Activated CD4-positive, CD25-positive, alpha-beta regulatory T cell treated with anti-CD3 and anti-CD28 coated beads, Interleukin-2, amount 50 U/mL, for 72 hours (primary cell): Measurements from ENCODE around the gene ARL8B.
"Not testable (repeated sequence)": the region's sequence is repeated elsewhere in the genome, so short reads cannot be mapped to it uniquely, and the experiment has no call there.

ENCODE experiments used
- DNase-seq: peaks from one replicate; pipeline ENCODE4 v3.0.0; 2021

Gene ARL8B

DNA sequence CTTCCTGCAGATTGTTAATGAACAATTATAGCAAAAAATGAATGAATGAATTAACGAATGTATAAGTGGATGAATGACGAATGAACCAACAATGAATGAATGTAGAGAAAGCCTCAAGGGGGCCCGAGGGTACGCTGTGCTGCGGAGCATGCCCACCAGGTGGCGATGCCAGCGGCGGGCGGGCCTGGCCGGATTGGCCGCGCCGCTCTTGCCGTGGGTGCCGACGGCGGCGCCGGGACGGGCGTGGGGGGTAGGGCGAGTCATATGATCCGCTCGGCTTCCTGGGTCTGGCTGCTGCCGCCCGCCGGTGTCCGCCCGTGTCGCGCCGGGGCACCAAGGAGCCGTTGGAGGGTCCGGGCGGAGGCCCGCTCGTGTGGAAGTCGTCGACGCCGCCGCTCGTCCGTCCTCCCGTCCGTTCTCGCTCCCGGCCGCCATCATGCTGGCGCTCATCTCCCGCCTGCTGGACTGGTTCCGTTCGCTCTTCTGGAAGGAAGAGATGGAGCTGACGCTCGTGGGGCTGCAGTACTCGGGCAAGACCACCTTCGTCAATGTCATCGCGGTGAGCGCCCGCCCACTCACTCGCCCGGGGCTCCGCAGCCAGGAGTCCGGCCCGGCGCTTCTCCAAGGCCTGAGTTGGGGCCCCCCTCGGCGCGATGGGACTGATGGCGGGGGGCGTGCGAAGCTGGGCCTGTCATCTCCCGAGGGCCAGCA lies at the start of gene ARL8B:
Gene ARL8B (plus strand): TSS at position 263 of the 711 bp plus-strand sequence. CDS start 174 bp downstream, at position 437.
- DNase-seq, result peak; percentile 96

DNA sequence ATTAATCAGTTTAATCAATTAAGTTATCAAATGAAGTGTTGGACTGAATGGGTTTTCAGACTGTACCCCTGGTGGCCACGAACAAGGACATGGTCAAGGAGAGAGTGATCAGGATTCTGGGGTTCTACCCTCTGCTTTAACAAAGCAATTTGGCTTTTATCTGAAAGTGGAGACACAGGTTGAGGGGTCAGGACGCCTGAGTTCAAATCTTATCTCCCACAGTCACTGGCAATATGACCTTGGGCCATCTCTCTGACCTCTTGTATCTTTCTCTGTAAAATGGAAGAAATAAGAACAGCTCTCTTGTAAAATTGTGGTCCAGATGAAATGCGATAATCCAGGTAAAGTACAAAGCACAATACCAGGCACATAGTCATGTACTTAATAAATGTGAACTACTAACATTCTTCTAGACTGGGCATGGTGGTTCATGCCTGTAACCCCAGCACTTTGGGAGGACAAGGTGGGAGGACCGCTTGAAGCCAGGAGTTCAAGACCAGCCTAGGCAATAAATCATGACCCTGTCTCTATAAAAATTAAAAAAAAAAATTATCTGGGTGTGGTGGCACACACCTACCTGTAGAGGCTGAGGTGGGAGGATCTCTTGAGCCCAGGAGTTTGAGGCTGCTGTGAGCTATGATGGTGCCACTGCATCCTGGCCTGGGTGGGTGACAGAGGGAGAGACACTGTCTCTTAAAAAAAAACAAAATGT lies 48.6 kb upstream of the ARL8B start:
- no peak for DNase-seq

DNA sequence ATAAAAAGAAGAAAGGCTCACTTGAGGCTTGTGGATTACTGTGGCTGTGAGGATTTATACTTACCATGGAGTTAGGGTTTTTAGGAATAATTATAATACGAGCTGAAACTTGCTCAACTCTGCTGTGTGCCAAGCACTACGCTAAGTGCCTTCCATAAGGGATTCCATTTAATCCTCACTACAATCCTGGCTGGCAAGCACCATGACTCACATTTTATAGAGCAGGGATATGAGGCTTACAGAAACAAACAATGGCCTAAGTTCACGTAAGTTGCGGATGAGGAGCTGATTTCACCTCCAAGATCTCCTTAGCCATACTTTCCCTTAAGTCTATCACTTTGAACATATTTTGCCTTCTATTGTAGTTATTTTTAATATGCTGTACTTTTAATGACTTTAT lies 43.9 kb upstream of the ARL8B start:
- no peak for DNase-seq

DNA sequence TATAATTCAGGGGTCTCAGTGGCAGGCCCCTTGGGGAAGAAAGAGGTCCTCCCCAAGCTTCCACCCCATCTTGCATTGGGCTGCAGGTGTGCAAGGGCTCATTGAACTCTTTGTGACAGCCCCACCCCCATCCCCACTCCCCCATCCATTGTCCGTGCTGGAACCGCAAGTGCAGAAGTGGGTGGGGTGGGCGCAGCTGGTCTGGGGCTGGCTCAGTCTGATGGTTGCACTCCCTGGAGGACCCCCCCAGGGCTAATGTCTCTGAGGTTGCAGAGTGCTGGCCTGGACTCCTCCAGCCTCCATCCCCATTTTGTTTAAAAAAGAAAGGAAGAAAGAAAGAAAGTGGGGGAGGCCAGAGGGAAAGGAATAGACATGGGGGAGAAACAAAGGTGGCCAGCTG lies 42.3 kb upstream of the ARL8B start:
- no peak for DNase-seq

DNA sequence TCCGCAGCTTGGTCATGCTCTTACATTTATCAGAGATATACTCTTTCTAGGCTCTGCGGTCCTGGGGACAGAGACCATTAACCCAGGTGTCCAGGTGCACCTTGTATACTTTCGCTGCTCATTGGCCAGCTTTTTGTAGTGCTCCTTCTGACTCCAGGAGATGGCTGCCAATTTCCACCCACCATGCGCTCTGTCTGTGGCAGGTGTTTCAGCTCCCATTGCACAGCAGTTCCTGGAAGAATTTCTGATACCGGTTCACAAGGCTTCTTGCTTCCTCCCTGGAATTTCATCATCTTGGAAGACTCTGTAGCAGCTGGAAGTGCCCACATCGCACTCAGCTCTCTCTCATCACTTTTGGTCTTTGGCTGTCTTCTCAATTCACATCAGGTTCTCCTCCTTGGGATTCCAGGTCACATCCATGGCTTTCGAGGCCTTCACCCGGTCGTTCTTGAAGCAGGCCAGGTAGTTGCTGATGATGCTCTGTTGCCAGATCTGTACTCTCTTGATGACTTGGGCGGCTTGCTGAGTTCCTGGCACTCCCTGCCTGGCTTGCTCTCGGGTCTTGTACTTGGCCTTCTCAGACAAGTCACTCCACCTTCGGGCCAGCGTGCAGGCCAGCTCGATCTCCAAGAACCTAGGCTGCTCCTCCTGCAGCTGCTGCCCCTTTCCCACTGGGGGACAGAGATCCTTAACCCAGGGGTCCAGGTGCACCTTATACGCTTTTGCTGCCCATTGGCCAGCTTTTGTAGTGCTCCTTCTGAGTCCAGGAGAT lies 41.1 kb upstream of the ARL8B start:
- no peak for DNase-seq

DNA sequence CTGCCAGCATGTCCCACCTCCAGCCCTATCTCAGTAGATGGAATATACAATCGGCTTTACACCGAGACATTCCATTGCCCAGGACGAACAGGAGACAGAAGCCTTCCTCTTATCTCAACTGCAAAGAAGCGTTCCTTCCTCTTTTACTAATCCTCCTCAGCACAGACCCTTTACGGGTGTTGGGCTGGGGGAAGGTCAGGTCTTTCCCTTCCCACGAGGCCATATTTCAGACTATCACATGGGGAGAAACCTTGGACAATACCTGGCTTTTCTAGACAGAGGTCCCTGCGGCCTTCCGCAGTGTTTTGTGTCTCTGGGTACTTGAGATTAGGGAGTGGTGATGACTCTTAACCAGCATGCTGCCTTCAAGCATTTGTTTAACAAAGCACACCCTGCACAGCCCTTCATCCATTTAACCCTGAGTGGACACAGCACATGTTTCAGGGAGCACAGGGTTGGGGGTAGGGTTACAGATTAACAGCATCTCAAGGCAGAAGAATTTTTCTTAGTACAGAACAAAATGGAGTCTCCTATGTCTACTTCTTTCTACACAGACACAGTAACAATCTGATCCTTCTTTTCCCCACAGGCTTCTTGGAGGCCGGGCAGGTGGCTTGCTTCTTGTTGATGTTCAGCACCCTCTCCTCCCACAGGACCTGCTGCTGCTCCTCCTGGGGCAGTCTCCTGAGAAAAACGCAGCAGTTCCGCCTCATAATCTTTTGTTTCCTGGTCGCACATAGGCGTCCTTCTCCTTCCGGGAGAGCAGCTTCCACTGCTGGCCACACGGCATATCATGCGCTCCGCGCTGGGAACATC lies 39.9 kb upstream of the ARL8B start:
- not testable (repeated sequence) for DNase-seq

DNA sequence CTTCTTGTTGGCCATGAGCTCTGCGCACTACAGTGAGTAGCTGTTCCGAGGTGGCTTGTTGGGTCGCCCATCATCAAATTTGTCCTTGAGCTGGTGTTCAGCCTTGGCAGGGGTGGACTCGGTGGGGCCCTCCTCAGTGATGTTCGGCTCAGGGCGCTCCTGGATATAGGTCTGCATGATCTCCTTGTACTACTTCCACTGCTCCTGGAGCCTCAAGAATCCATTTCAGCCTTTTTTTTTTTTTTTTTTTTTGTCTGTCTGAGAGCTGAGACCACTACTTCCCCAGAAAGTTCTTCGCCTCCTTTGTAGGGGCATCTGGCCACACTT lies 39.3 kb upstream of the ARL8B start:
- no peak for DNase-seq

DNA sequence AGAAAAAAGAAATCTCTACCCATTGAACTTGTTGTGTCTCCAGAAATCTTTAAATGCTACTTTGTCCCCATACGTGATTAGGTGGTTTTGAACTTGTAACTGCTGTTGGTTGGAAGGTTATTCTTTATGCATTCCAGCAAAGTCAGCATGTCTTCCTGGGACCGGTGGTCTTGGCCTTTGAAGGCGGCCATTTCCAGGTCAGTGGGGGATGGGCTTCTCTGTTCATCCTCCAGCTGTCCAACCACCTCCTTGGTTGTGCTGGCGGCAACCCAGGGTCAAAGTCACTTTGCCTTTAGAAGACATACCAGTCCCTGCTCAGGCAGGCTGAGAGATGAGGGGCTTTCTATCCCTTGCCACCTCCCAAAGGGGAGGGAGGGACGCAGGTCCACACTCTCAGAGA lies 37.9 kb upstream of the ARL8B start:
- DNase-seq, result no peak

DNA sequence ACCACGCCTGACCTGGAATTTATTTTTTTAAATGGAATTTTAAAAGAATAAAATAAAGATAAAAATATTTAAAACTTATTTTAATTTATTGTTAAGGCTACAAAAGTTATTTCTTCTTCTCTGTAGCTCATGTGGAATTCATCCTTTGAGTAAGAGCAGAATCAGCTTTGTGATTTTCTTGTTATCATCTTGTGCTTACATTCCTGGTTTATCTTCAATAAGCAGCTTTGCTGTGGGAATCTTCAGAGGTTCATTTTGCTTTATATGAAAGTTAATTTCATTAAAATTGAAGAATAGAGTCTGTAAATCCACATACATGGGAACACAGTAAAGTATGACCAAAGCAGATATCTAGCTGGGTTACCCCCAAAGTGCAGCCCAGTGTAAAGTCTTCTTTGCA lies 35.4 kb upstream of the ARL8B start:
- no peak for DNase-seq

DNA sequence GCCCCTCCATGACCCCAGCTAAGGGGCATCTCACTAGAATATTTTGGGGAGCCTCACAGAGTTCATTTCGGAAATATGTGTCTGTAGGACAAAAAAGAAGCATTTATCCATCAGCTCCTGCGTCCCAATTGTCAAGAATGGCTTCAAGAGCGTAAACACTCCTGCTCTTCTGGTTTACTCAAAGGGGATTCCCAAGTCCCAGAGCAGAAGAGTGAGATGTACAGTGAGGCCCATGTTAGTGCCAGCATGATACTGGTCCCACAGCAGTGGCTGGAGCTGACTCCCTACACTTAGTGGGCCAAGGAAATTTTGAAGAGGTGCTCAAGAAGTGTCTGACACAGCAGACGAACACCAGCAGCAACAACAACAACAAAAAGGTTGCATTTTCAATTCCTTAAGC lies 34.9 kb upstream of the ARL8B start:
- no peak for DNase-seq

DNA sequence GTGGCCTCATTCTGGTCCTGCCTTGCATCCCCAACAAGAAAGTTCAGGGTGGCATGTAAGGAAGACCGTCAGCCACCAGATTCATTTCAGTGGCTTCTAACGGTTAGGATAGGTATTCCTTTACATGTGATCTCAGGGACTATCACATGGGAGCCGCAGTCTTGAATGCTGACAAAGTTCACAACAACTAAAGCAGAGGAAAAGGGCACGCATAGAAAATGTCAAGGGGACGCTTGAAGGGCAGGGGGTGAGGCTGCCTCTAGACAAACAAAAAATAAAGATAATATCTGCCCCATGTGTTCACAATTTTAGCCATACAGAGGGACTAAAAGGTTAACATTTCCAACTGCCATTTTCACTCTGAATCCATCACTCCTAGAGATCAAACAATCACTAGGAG lies 31.9 kb upstream of the ARL8B start:
- DNase-seq, result no peak

DNA sequence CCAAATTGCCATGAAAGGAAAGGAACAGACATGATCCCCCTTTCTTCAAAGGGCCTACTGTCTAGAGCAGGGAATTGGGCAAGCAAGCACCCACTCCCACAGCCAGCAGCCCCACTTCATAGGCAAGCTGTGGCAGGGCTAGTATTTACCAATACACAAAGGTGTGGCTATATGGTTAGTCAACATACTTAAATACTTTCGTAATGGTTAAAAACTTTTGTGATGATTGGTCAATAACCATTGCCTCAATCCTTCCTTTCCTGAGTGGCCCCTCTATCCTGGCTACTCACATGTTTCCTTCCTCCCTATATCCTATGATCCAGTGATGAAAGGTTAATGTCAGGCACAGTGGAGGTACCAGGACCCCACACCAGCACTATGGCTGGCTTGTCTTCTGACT lies 30.1 kb upstream of the ARL8B start:
- DNase-seq, result no peak

DNA sequence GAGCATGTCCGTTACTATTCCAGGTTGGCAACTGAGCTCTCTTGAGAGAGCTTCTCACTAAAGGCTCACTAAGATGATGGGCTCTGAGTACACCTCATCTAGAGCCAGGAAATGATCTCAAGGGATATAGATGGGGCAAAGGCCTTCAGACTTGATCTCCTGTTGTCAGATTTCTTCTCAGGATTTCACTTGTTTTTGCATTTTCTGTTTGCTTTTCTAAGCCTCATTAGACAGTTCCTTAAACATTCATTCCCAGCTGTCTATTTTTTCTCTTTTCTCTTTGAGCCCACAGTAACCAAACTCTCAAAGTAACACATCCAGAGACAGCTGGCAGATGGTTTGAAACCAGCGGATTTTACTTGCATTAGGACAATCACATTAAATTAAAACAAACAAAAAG lies 28.4 kb upstream of the ARL8B start:
- no peak for DNase-seq

DNA sequence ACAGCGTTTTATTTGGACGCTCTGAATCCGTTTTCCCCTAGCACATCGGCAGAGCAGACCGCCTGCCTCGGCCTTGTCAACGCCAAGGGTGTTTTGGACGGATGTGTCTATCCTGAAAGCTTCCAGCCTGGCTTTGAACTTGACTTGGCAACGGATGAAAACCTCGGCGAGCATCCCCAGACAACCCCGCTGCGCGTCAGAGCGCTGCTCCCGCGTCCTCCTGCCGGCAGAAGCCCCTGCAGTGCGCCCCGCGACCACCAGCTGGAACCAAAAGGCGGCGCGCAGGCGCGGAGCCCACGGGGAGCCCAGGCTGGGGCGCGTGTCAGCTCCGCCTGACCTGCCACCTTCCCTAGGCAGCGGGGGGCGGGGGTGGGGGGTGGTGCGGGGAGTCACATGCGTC lies 26.2 kb upstream of the ARL8B start:
- no peak for DNase-seq

DNA sequence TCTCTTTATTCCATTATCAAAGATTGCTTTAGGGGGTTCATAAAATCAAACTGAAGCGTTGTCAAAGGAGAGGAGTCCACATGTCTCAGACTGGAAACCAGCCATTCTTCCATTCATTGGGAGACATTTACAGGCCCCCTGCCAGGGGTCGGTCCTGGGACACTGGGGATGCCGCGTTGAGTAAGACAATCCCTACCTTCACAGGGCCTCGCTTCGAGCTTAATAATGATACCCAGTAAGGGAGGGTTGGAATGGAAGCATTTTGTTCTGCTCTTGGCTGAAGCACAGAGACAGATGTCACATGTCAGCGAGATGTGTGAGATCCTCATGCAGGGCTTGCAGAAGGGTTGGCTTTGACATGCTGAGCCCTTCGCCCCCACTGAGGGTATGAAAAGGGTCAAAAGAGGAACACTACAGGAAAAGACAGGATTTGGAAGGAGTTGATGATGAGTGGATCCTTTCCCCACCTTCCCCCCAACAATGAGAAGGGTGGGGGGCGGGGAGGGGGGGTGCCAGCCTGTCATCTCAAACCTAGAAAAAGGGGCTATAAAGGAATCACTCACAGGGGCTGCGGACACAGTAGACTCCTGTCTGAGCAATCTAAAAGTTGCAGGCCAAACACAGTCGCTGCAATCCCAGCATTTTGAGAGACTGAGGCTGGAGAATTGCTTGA lies 25.6 kb upstream of the ARL8B start:
- no peak for DNase-seq

DNA sequence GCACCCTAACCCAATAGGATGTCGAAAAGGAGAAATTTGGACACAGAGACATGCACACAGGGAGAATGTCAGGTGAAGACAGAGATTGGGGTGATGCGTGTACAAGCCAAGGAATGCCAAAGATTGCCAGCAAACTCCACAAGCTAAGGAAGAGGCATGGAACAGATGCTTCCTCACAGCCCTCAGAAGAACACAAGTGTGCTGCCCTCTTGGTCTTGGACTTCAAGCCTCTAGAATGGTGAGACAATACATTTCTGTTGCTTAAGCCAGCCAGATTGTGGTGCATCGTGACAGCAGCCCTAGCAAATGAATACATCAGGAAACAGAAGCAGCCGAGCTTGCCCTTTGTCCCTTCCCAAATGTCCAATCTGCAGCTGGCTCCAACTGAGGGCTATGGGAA lies 23.7 kb upstream of the ARL8B start:
- no peak for DNase-seq

DNA sequence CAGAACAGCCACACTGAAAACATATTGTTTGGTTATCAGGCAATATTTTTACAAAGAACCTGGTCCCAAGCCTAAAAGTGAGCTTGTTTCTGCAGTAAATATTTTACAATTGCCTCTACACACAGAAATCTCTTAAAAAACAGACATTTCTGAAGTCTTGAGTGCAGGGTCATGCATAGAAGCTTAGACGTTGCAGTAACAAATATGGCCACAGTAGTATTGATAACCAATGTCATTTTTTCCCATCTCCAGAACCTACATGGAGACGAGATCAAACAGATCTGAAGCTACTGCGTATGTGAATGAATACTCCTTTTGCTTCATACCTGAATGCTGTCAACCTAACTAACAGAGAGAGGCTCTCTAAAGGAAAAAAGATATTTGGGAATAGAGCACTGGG lies 19.6 kb upstream of the ARL8B start:
- DNase-seq, result no peak

DNA sequence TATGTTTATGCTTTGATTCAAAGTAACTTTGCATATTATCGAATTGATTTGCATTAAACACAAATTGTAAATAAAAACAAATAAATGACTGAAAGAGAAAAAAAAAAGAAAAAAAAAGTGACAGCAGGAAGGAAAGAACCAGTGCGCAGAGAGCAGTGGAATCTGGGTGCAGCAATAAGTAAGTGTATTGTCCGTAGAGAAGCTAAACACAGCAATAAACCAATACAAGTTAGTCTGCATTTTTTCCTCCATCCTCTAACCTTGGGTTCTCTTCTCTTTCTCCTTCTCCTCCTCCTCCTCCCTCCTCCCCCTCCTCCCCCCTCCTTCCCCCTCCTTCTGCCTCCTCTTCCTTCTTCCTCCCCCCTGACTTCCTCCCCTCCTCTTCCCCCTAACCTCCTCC lies 18.3 kb upstream of the ARL8B start:
- no peak for DNase-seq

DNA sequence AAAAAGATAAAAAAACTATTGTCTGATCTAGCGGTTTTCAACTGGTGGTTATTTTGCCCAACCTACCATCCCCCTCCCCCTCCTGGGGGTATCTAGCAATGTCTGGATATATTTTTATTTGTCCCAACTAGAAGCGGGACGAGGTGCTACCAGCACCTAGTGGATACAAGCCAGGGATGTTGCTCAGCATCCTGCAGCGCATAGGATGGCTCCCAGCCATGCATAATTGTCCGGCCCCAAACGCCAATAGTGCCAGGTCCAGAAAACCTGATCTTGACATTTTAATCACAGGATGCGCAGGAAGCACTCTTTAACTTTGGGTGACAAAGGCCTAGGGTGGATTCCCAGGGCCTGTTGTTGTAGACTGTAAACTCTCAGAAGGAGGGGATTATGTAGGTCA lies 17.0 kb upstream of the ARL8B start:
- DNase-seq, result no peak

DNA sequence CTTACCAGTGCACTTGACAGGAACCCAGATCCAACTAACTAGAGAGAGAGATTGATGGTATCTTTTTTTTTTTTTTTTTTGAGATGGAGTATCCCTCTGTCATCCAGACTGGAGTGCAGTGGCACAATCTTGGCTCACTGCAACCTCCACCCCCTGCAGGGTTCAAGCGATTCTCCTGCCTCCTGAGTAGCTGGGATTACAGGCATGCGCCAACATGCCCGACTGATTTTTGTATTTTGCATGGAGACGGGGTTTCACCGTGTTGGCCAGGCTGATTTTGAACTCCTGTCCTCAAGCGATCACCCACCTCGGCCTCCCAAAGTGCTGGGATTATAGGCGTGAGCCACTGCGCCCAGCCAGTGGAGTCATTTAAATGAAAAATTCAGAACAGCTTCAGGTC lies 15.7 kb upstream of the ARL8B start:
- DNase-seq, result not testable (repeated sequence)

DNA sequence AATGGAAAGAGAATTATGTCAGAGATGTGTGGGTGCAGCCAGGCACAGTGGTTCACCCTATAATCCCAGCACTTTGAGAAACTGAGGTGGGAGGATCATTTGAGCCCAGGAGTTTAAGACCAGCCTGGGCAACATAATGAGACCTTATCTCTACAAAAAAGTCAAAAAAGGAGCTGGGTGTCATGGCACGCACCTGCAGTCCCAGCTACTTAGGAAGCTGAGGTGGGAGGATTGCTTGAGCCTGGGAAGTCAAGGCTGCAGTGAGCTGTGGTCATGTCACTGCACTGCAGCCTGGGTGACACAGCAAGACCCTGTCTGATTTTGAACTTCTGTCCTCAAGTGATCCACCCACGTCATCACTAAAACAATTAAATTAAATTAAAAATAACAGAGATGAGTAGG lies 15.2 kb upstream of the ARL8B start:
- DNase-seq, result not testable (repeated sequence)

DNA sequence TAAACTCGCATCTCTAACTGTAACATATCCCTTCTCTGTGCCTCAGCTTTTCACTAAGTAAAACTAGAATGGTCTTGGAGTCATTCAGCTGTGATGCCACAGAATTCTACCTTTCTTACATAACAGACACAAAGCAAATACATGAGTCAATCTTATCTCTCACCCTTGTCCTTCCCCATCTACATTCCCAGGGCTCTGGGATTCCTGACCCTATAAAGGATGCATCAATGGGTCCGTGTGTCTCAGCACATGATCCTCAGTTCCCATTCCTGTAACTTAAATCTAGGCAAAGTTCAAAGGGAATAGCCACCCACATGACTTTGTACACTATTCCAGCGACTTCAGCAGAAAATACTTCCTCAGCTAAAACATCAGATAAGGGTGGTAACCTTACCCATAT lies 11.8 kb upstream of the ARL8B start:
- no peak for DNase-seq

DNA sequence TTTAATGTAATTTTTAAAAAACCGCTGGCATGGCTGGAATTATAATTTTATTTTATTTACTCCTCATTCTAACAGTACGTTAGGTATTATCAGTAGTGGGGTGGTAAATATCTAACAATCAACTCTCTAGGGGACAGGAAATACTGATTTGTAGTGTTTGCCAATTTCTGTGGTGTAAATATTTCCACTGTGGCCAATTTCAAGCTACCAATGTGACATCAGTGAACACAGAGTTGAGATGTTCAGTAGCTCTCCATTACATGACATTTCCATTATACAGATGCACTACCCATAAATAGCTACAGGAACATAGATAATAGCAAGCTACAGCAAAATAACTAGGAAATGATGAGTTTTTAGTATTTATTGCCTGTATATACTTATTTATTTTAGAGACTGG lies 10.0 kb upstream of the ARL8B start:
- DNase-seq, result no peak
